ENCODE results near the gene TAS2R43.
"Not testable (repeated sequence)": the region's sequence is repeated elsewhere in the genome, so short reads cannot be mapped to it uniquely, and the experiment has no call there.

Gene TAS2R43

GRCh38 chr12:11092128-11092527, at the start of gene TAS2R43:
TAS2R43 (minus strand) TSS chr12:11092313; CDS start chr12:11092229, 84 bp downstream.
- DNase-seq: no peak

GRCh38 chr12:11136075-11136474, 44.0 kb upstream of the TAS2R43 start:
- DNase-seq: peak; percentile 12

- DNase-seq: no peak
These were observed 42.2 kb upstream of the TAS2R43 start, which contains the start of gene TAS2R30 for GRCh38 chr12:11134305-11134704. TAS2R30 (minus strand) TSS chr12:11134644; CDS start chr12:11134244, 400 bp downstream.

- no peak for DNase-seq
These were observed 41.7 kb upstream of the TAS2R43 start for GRCh38 chr12:11133816-11134215.

GRCh38 chr12:11133162-11133561, 41.0 kb upstream of the TAS2R43 start:
- DNase-seq: no peak

- DNase-seq: no peak
These were observed 38.9 kb upstream of the TAS2R43 start for GRCh38 chr12:11130999-11131398.

- DNase-seq: no peak
These were observed 38.3 kb upstream of the TAS2R43 start for GRCh38 chr12:11130382-11130781.

GRCh38 chr12:11114130-11114529, 22.0 kb upstream of the TAS2R43 start:
- not testable (repeated sequence) for DNase-seq

GRCh38 chr12:11111213-11111612, 19.1 kb upstream of the TAS2R43 start:
- not testable (repeated sequence) for DNase-seq

GRCh38 chr12:11108862-11109261, 16.7 kb upstream of the TAS2R43 start:
- DNase-seq: no peak

- DNase-seq: no peak
These were observed 15.6 kb upstream of the TAS2R43 start for GRCh38 chr12:11107719-11108118.

- no peak for DNase-seq
These were observed 14.2 kb upstream of the TAS2R43 start for GRCh38 chr12:11106288-11106687.

- no peak for DNase-seq
These were observed 13.4 kb upstream of the TAS2R43 start for GRCh38 chr12:11105546-11105945.

GRCh38 chr12:11094910-11095309, 2.8 kb upstream of the TAS2R43 start:
- not testable (repeated sequence) for DNase-seq

- DNase-seq: no peak
These were observed 2.9 kb downstream of the TAS2R43 start for GRCh38 chr12:11089246-11089645.

GRCh38 chr12:11085419-11085818, 6.7 kb downstream of the TAS2R43 start:
- peak; percentile 68 for DNase-seq

GRCh38 chr12:11081987-11082386, 10.1 kb downstream of the TAS2R43 start:
- DNase-seq: no peak

GRCh38 chr12:11078246-11078645, 13.9 kb downstream of the TAS2R43 start:
- no peak for DNase-seq

- no peak for DNase-seq
These were observed 16.5 kb downstream of the TAS2R43 start for GRCh38 chr12:11075642-11076041.

- no peak for DNase-seq
These were observed 20.7 kb downstream of the TAS2R43 start for GRCh38 chr12:11071414-11071813.

- DNase-seq: no peak
These were observed 21.1 kb downstream of the TAS2R43 start for GRCh38 chr12:11070999-11071398.

- DNase-seq: no peak
These were observed 22.2 kb downstream of the TAS2R43 start for GRCh38 chr12:11069854-11070365.

GRCh38 chr12:11067514-11067913, 24.6 kb downstream of the TAS2R43 start:
- DNase-seq: no peak

- DNase-seq: not testable (repeated sequence)
These were observed 29.9 kb downstream of the TAS2R43 start, which contains the start of gene TAS2R46 for GRCh38 chr12:11062194-11062593. TAS2R46 (minus strand) TSS chr12:11062294; CDS start chr12:11062294, 0 bp downstream.

- peak; percentile 30 for DNase-seq
These were observed 32.3 kb downstream of the TAS2R43 start for GRCh38 chr12:11059784-11060183.
